Neural cell (in vitro differentiated cells): ENCODE results near the gene PLOD3. TPM values are rescaled to one million over a fixed set of nuclear protein-coding genes. Genes with fewer than 3 reads are reported as not detected.

Experiments used
- H2AFZ ChIP-seq: fragments of 200-600, 300-800 bp; sonication (generic), shearing (Covaris generic); 2 replicates; pipeline ENCODE4 v1.6.0; 2014; ENCODE audit warnings: low read depth, mild to moderate bottlenecking, antibody characterized with exemption, low read length, moderate library complexity
- H3F3A ChIP-seq: fragments of 200-600 bp; shearing (Covaris generic); 2 replicates; pipeline ENCODE4 v1.6.1; 2016; ENCODE audit warnings: mild to moderate bottlenecking, moderate library complexity, mixed read lengths, antibody characterized with exemption, low read length; ENCODE audit not compliant: insufficient read depth, poor library complexity, severe bottlenecking
- H3K27ac ChIP-seq: fragments of 200-600, 300-800 bp; sonication (generic), shearing (Covaris generic); 2 replicates; pipeline ENCODE4 v1.5.1; 2014; ENCODE audit warnings: mild to moderate bottlenecking, low read length, moderate library complexity
- H3K27me3 ChIP-seq: fragments of 300-800, 200-600 bp; sonication (generic), shearing (Covaris generic); 2 replicates; pipeline ENCODE4 v1.6.0; 2014; ENCODE audit warnings: mild to moderate bottlenecking, low read depth, low read length, moderate library complexity; ENCODE audit not compliant: insufficient read depth
- H3K36me3 ChIP-seq: fragments of 300-800, 200-600 bp; sonication (generic), shearing (Covaris generic); 2 replicates; pipeline ENCODE4 v1.5.1; 2014; ENCODE audit warnings: mild to moderate bottlenecking, antibody characterized with exemption, low read length, moderate library complexity; ENCODE audit not compliant: insufficient read depth
- H3K4me2 ChIP-seq: fragments of 300-800, 200-600 bp; sonication (generic), shearing (Covaris generic); 2 replicates; pipeline ENCODE4 v1.6.0; 2014; ENCODE audit warnings: mild to moderate bottlenecking, low read length
- H3K4me3 ChIP-seq: fragments of 300-800, 200-600 bp; sonication (generic), shearing (Covaris generic); 2 replicates; pipeline ENCODE4 v1.5.1; 2014; ENCODE audit warnings: mild to moderate bottlenecking, low read length, moderate library complexity
- H3K79me2 ChIP-seq: fragments of 200-600 bp; shearing (Covaris generic); replicated peaks from 2 replicates; pipeline ENCODE4 v1.6.0; 2014; ENCODE audit warnings: mild to moderate bottlenecking, low read length, moderate library complexity; ENCODE audit not compliant: insufficient read depth
- H3K9ac ChIP-seq: fragments of 300-800, 200-600 bp; sonication (generic), shearing (Covaris generic); 2 replicates; pipeline ENCODE4 v1.6.1; 2016; ENCODE audit warnings: mild to moderate bottlenecking, low read length, mixed read lengths
- H3K9me2 ChIP-seq: fragments of 200-600 bp; shearing (Covaris generic); 2 replicates; pipeline ENCODE4 v1.6.1; 2016; ENCODE audit warnings: mild to moderate bottlenecking, low read length, mixed read lengths; ENCODE audit not compliant: insufficient read depth
- H3K9me3 ChIP-seq: fragments of 200-600, 300-800 bp; sonication (generic), shearing (Covaris generic); 2 replicates; pipeline ENCODE4 v1.6.1; 2016; ENCODE audit warnings: mild to moderate bottlenecking, mixed run types, low read length, moderate library complexity, mixed read lengths
- H4K20me1 ChIP-seq: fragments of 200-600 bp; shearing (Covaris generic); 2 replicates; pipeline ENCODE4 v1.6.1; 2016; ENCODE audit warnings: mild to moderate bottlenecking, mixed run types; ENCODE audit not compliant: insufficient read depth
- CTCF ChIP-seq: fragments of 450-650 bp; IDR thresholded peaks from 2 replicates; pipeline ENCODE4 v1.5.1; 2014; ENCODE audit warnings: antibody characterized with exemption, mild to moderate bottlenecking, moderate library complexity; ENCODE audit not compliant: poor library complexity, severe bottlenecking
- EP300 ChIP-seq: fragments of 450-650 bp; conservative IDR thresholded peaks from 2 replicates; pipeline ENCODE4 v1.6.1; 2014; ENCODE audit warnings: antibody characterized with exemption, mild to moderate bottlenecking, moderate library complexity; ENCODE audit not compliant: poor library complexity, severe bottlenecking
- EZH2 ChIP-seq: fragments of 200-600, 300-800 bp; shearing (Covaris generic), sonication (generic); IDR thresholded peaks from 2 replicates; pipeline ENCODE4 v1.6.1; 2014; ENCODE audit warnings: antibody characterized with exemption, low read length, borderline replicate concordance, mild to moderate bottlenecking; ENCODE audit not compliant: insufficient read depth, poor library complexity, severe bottlenecking
- MXI1 ChIP-seq: fragments of 450-650 bp; conservative IDR thresholded peaks from 2 replicates; pipeline ENCODE4 v1.6.1; 2014; ENCODE audit warnings: antibody characterized with exemption, mild to moderate bottlenecking; ENCODE audit not compliant: poor library complexity, severe bottlenecking
- POLR2AphosphoS5 ChIP-seq: IDR thresholded peaks from 2 replicates; pipeline ENCODE4 v1.6.1; 2012
- RAD21 ChIP-seq: fragments of 450-650 bp; conservative IDR thresholded peaks from 2 replicates; pipeline ENCODE4 v1.6.1; 2014; ENCODE audit warnings: antibody characterized with exemption, mild to moderate bottlenecking, moderate library complexity
- REST ChIP-seq: IDR thresholded peaks from 2 replicates; pipeline ENCODE4 v1.6.1; 2012; ENCODE audit warnings: borderline replicate concordance
- SMC3 ChIP-seq: fragments of 450-650 bp; conservative IDR thresholded peaks from 2 replicates; pipeline ENCODE4 v1.6.1; 2014; ENCODE audit warnings: antibody characterized with exemption, mild to moderate bottlenecking, moderate library complexity; ENCODE audit not compliant: poor library complexity
- TAF1 ChIP-seq: IDR thresholded peaks from 2 replicates; pipeline ENCODE4 v1.6.1; 2012; ENCODE audit warnings: low read depth
- polyA plus RNA-seq: library from polyadenylated mRNA; depleted of rRNA; stranded (reverse); fragments of >200 nt; gene quantifications from 2 replicates; pipeline ENCODE4 v1.2.3, GENCODE V29; 2014

PLOD3 gene
- polyA plus RNA-seq, 1 donor from 2014 or later = 19.2 TPM

- Histone ChIP-seq H2AFZ (no peak overlapping the region), H4K20me1 (no peaks in the 10 kb centered on the region), H3K9ac (no peak overlapping the region), H3K4me2 (no peak overlapping the region), H3K9me3 (no peaks in the 10 kb centered on the region), H3K36me3 (no peaks in the 10 kb centered on the region), H3K4me3 (no peak overlapping the region), H3F3A (no peaks in the 10 kb centered on the region), H3K79me2 (peaks cover 31% of the 10 kb centered on the region), H3K27me3 (no peaks in the 10 kb centered on the region), H3K27ac (no peak overlapping the region), H3K9me2 (no peaks in the 10 kb centered on the region)
- TF ChIP-seq RAD21 = no peak
Observed at GRCh38 chr7:101248276-101248675, 30.9 kb upstream of the PLOD3 start.

DNA sequence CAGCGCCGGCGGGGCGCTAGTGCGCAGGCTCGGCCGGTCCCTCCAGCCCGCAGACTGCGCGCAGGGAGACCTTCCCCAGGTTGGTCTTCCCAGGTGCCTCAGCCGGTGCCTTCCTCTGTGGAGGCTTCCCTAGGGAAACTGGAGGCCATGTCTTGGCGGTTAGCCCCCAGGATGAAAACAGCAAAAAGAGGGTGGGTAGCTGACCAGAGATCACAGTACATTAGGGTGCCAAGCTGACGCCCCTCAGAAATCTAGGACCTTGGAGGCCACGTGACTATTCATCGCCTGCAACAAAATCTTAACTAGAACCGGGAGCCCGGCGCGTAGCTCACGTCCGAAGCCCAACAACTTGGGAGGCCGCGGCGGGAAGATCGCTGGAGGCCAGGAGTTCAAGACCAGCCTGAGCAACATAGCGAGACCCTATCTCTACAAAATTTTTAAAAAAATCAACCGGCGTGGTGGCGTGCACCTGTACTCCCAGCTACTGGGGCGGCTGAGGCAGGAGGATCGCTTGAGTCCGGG is 27.8 kb upstream of the PLOD3 start:
- Histone ChIP-seq H3K79me2 (peaks cover 21% of the 10 kb centered on the region), H3K9ac (peak overlapping the region; percentile 86), H4K20me1 (no peaks in the 10 kb centered on the region), H2AFZ (peak overlapping the region; percentile 89), H3K27me3 (no peaks in the 10 kb centered on the region), H3K4me3 (peak overlapping the region; percentile 99), H3K27ac (peak overlapping the region; percentile 85), H3K9me2 (no peaks in the 10 kb centered on the region), H3K36me3 (no peaks in the 10 kb centered on the region), H3F3A (no peaks in the 10 kb centered on the region), H3K9me3 (no peaks in the 10 kb centered on the region), H3K4me2 (peak overlapping the region; percentile 75)
- no peak for TF ChIP-seq RAD21
- TF ChIP-seq POLR2AphosphoS5 = peak; percentile 26
- TF ChIP-seq MXI1 = no peak
- no peak for TF ChIP-seq CTCF
- TF ChIP-seq REST = no peak
- TF ChIP-seq TAF1 = no peak
- TF ChIP-seq EZH2 = no peak

DNA sequence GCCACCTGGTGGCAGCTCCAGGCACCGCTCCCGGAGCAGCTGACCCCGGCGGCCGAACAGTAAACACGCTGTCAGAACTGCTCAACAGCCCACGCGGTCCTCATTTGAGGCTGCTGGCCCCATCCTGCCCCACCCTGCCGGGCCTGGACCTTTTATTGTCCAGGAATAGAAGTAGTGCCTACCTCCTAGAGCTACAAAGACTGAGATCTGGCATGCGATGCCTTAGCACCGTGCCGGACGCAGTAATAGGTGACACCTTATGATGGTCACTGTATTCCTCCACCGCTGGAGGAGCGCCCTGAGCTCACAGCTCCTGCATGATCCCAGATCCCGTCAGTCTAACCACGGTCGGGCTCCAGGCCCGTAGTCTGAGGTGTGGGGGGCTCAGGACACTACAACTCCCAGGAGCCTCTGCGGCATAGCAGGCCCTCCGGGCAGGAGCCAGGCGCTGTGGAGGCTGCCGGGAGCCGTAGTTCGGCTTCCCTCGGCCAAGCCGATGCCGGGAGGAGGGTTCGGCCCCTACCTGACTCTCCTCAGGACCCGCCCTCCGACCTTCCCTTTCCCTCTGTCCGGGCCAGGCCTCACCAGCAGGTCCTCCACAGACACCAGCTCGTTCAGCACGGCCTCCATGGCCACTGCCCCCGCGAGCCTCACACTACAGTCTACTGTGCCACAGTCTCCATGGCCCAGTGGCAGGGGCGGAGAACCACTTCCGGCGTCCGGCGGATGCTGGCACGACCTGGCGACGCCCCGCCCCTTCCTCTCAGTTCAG is 27.2 kb upstream of the PLOD3 start, which contains the start of gene FIS1:
Gene FIS1, minus strand, starts transcription at position 707 of the 772 bp plus-strand sequence. Its CDS starts 77 bp downstream, at position 630.
- Histone ChIP-seq H3K79me2 (peaks cover 21% of the 10 kb centered on the region), H2AFZ (peak within 1 kb of the TSS; percentile 89), H3K27ac (peak within 1 kb of the TSS; percentile 85)
- TF ChIP-seq RAD21 (peak; percentile 74), MXI1 (peak; percentile 94), EZH2 (no peak), CTCF (peak; percentile 94), TAF1 (peak; percentile 38), POLR2AphosphoS5 (peak; percentile 93), SMC3 (peak; percentile 92), EP300 (no peak)

More for the DNA sequence above, 27.2 kb upstream of the PLOD3 start, which contains the start of gene FIS1:
- peak within 1 kb of the TSS; percentile 99 for H3K4me2 ChIP-seq
- no peaks in the 10 kb centered on the region for H3K27me3 ChIP-seq
- peak within 1 kb of the TSS; percentile 99 for H3K4me3 ChIP-seq
- H3K9ac ChIP-seq = peak within 1 kb of the TSS; percentile 86
- H4K20me1 ChIP-seq = no peaks in the 10 kb centered on the region
- no peaks in the 10 kb centered on the region for H3F3A ChIP-seq
- H3K9me3 ChIP-seq = no peaks in the 10 kb centered on the region
- H3K9me2 ChIP-seq = no peaks in the 10 kb centered on the region
- no peaks in the 10 kb centered on the region for H3K36me3 ChIP-seq
